B cell (primary cell): ENCODE results near the gene ORAI2. TPM values are rescaled to one million over a fixed set of nuclear protein-coding genes. Genes with fewer than 3 reads are reported as not detected.
A peak's percentile ranks its signal among the peaks of the same experiment; 100 is the strongest.

Experiments used
- ATAC-seq: fragments of 200-7000 bp; cut with Tn5 transposase; one replicate; pipeline ENCODE4 v1.10.0; 2021; ENCODE audit warnings: low read depth, mild to moderate bottlenecking, moderate number of reproducible peaks, moderate library complexity
- CTCF ChIA-PET: fragments of 350-600 bp; sonication (Branson Sonifier 250); formaldehyde crosslinking; loops from one replicate; lab custom pipeline; 2021; ENCODE audit warnings: antibody characterized with exemption, inconsistent platforms; lab: Charles Lee
- POLR2A ChIA-PET: fragments of 350-600 bp; sonication (Branson Sonifier 250); formaldehyde crosslinking; loops from one replicate; lab custom pipeline; 2021; ENCODE audit warnings: antibody characterized with exemption; lab: Charles Lee
- DNase-seq: peaks from one replicate; pipeline ENCODE4 v3.0.0; 2013
- H2AFZ ChIP-seq: 2 replicates; pipeline ENCODE4 v1.6.1; 2012; ENCODE audit warnings: mild to moderate bottlenecking, low read depth, low read length; ENCODE audit not compliant: insufficient read depth, poor library complexity, severe bottlenecking
- H3K27ac ChIP-seq, 2 donors: 1 replicate in 1 of 2; 2 replicates in 1 of 2; pipeline ENCODE4 v1.5.1; 2012 to 2013; ENCODE audit warnings: low read length in 2 of 2, mild to moderate bottlenecking in 2 of 2, moderate library complexity in 1 of 2
- H3K27me3 ChIP-seq, 4 experiments: fragments of 200-600 bp in 1 of 4; sonication (generic) in 1 of 4; replicated peaks in 1 of 4; 1 replicate in 2 of 4; 2 replicates in 2 of 4; pipeline versions ENCODE4 v1.6.1 to v1.7.0; 2013 to 2016; ENCODE audit warnings: low read length in 3 of 4, mild to moderate bottlenecking in 2 of 4, mixed read lengths in 1 of 4, moderate library complexity in 1 of 4; ENCODE audit not compliant: insufficient read depth in 4 of 4, control insufficient read depth in 3 of 4; ENCODE audit errors: control extremely low read depth in 1 of 4
- H3K36me3 ChIP-seq, 2 experiments: replicated peaks in 1 of 2; 1 replicate in 1 of 2; 2 replicates in 1 of 2; pipeline versions ENCODE4 v1.6.1 to v1.7.1; 2013; ENCODE audit warnings: low read length in 1 of 2; ENCODE audit not compliant: insufficient read depth in 2 of 2, control insufficient read depth in 1 of 2; ENCODE audit errors: control extremely low read depth in 1 of 2, extremely low read depth in 1 of 2
- H3K4me1 ChIP-seq, 2 donors: fragments of 200-600 bp in 1 of 2; sonication (generic) in 1 of 2; 1 replicate in 1 of 2; 2 replicates in 1 of 2; pipeline versions ENCODE4 v1.5.1 to v1.6.1; 2013 to 2017; ENCODE audit warnings: low read length in 2 of 2; ENCODE audit not compliant: control insufficient read depth in 2 of 2, insufficient read depth in 2 of 2
- H3K4me2 ChIP-seq: replicated peaks from 2 replicates; pipeline ENCODE3; 2012; ENCODE audit warnings: mild to moderate bottlenecking, low read depth, low read length; ENCODE audit not compliant: poor library complexity, severe bottlenecking
- H3K4me3 ChIP-seq, 5 experiments: fragments of 200-600 bp in 1 of 5; sonication (generic) in 1 of 5; 1 replicate in 3 of 5; 2 replicates in 2 of 5; pipeline versions ENCODE4 v1.5.1 to v1.7.0; 2011 to 2016; ENCODE audit warnings: low read length in 4 of 5, mild to moderate bottlenecking in 4 of 5, low read depth in 2 of 5, control low read depth in 1 of 5, moderate library complexity in 1 of 5; ENCODE audit not compliant: insufficient read depth in 1 of 5; ENCODE audit errors: control extremely low read depth in 1 of 5, extremely low read depth in 1 of 5
- H3K79me2 ChIP-seq: fragments of 200-600 bp; sonication (generic); one replicate; pipeline ENCODE4 v1.6.0; 2016; ENCODE audit warnings: low read length; ENCODE audit not compliant: control insufficient read depth, insufficient read depth
- H3K9ac ChIP-seq: fragments of 200-600 bp; sonication (generic); 2 replicates; pipeline ENCODE4 v1.6.1; 2017; ENCODE audit warnings: mild to moderate bottlenecking, low read length, moderate library complexity
- H3K9me3 ChIP-seq, 3 donors: one replicate each; pipeline versions ENCODE4 v1.6.1 to v1.7.1; 2013; ENCODE audit warnings: low read length in 2 of 3; ENCODE audit not compliant: control insufficient read depth in 2 of 3, insufficient read depth in 1 of 3; ENCODE audit errors: control extremely low read depth in 1 of 3
- H4K20me1 ChIP-seq: 2 replicates; pipeline ENCODE4 v1.6.0; 2012; ENCODE audit warnings: mild to moderate bottlenecking, low read length; ENCODE audit not compliant: insufficient read depth, control insufficient read depth, poor library complexity, severe bottlenecking
- H3K27ac Mint-ChIP-seq: one replicate; pipeline ENCODE4 v1.8.0; 2021; ENCODE audit warnings: mixed read lengths
- H3K27me3 Mint-ChIP-seq: one replicate; pipeline ENCODE4 v1.8.0; 2021; ENCODE audit warnings: mixed read lengths
- H3K4me1 Mint-ChIP-seq: one replicate; pipeline ENCODE4 v1.8.0; 2021; ENCODE audit warnings: mixed read lengths
- H3K4me3 Mint-ChIP-seq: one replicate; pipeline ENCODE4 v1.8.0; 2021; ENCODE audit warnings: mixed read lengths
- H3K9me3 Mint-ChIP-seq: one replicate; pipeline ENCODE4 v1.8.0; 2022; ENCODE audit warnings: mixed read lengths; ENCODE audit not compliant: insufficient read depth
- EZH2 ChIP-seq: IDR thresholded peaks from 2 replicates; pipeline ENCODE4 v1.6.1; 2012; ENCODE audit warnings: borderline replicate concordance, low read depth, mild to moderate bottlenecking, moderate library complexity, low read length; ENCODE audit not compliant: insufficient read depth, poor library complexity, severe bottlenecking
- whole genome bisulfite sequencing: methylation state at CpG from one replicate; pipeline ENCODE4 v1.1.5; 2013; ENCODE audit warnings: missing lambda C conversion rate; ENCODE audit not compliant: insufficient coverage; 5-methylcytosine and 5-hydroxymethylcytosine counted together
- intact Hi-C: fragments of 100-400 bp; cut with micrococcal nuclease; formaldehyde crosslinking; loops from one replicate; pipeline ENCODE4 v1.10.0; 2022
- polyA plus RNA-seq: library from polyadenylated mRNA; depleted of rRNA; stranded (reverse); fragments of >200 nt; gene quantifications from 2 replicates; pipeline ENCODE4 v1.2.3, GENCODE V29; 2012
- total RNA-seq, 2 donors: library from RNA; stranded (reverse); fragments of 120-200 nt in 1 of 2; gene quantifications; 1 replicate in 1 of 2; 2 replicates in 1 of 2; pipeline versions ENCODE4 v1.2.3 to v1.2.4, GENCODE V29; 2013 to 2022
- TF ChIP-seq, protein P1 (sequence below): fragments of 200-600 bp; IDR thresholded peaks from one replicate; pipeline ENCODE4 v1.8.0; 2022; ENCODE audit warnings: antibody characterized with exemption, mild to moderate bottlenecking

The ORAI2 gene
- total and polyA plus RNA-seq, 2 donors (not counting 1 experiment from before 2014, with no cell fraction given), result 177 to 450 TPM

DNA sequence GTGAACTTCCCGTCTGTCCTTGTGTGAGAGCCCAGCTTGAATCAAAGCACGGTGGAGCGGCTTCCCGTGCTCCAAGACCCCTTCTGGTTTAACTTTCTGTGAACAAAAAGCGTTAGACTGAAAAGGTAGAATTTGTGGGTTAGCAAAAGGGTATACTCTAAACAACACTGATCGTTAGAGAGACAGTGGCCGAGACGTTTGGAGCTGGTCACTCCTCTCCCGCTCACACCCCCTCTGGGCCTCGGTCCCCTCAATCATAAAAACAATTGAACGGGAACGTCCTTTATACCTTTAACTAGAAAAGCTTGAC, 36.7 kb upstream of the ORAI2 start:
- peak overlapping the region; percentile 90 for H3K9ac ChIP-seq
- H3K27me3 ChIP-seq, result no peaks in the 10 kb centered on the region
- H3K9me3 Mint-ChIP-seq, result no peaks in the 10 kb centered on the region
- peaks cover 10% of the 10 kb centered on the region for H4K20me1 ChIP-seq
- CTCF ChIA-PET, result interaction anchor here (0.8 to 15.6 kb wide), 7 partner anchors 9 to 119 kb away, joined by 4 to 351 read pairs (median 7); no protein-coding TSS in a partner anchor
- POLR2A ChIA-PET, result interaction anchor here (1.2 to 2.5 kb wide), 6 partner anchors 11 to 116 kb away, joined by 4 to 18 read pairs (median 8); no protein-coding TSS in a partner anchor
- WGBS, result 3% methylated on average over 8 of the region's 12 CpGs
- intact Hi-C loops, result loop anchor here (1.0 kb wide), 5 partner anchors 30 to 110 kb away; partner anchors contain the start of genes ORAI2 and SH2B2
- peaks cover 15 to 21% of the 10 kb centered on the region in 2 donors for H3K4me1 ChIP-seq
- H3K9me3 ChIP-seq, result no peaks in the 10 kb centered on the region
- H3K4me2 ChIP-seq, result peak overlapping the region; percentile 96
- H3K4me3 Mint-ChIP-seq, result peak overlapping the region; percentile 87
- peak overlapping the region; percentile 67 to 98 (median 95) for H3K4me3 ChIP-seq
- H3K4me1 Mint-ChIP-seq, result peaks cover 29% of the 10 kb centered on the region
- no peak for TF ChIP-seq EZH2
- TF ChIP-seq, protein P1, sequence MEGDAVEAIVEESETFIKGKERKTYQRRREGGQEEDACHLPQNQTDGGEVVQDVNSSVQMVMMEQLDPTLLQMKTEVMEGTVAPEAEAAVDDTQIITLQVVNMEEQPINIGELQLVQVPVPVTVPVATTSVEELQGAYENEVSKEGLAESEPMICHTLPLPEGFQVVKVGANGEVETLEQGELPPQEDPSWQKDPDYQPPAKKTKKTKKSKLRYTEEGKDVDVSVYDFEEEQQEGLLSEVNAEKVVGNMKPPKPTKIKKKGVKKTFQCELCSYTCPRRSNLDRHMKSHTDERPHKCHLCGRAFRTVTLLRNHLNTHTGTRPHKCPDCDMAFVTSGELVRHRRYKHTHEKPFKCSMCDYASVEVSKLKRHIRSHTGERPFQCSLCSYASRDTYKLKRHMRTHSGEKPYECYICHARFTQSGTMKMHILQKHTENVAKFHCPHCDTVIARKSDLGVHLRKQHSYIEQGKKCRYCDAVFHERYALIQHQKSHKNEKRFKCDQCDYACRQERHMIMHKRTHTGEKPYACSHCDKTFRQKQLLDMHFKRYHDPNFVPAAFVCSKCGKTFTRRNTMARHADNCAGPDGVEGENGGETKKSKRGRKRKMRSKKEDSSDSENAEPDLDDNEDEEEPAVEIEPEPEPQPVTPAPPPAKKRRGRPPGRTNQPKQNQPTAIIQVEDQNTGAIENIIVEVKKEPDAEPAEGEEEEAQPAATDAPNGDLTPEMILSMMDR, result no peak
- peaks cover 4 to 31% of the 10 kb centered on the region in 2 experiments for H3K36me3 ChIP-seq
- no peak for DNase-seq
- ATAC-seq, result no peak
- H3K27me3 Mint-ChIP-seq, result no peaks in the 10 kb centered on the region
- peak overlapping the region; percentile 64 to 88 for H3K27ac ChIP-seq
- peak overlapping the region; percentile 83 for H2AFZ ChIP-seq
- H3K27ac Mint-ChIP-seq, result peak overlapping the region; percentile 92
- peaks cover 39% of the 10 kb centered on the region for H3K79me2 ChIP-seq

DNA sequence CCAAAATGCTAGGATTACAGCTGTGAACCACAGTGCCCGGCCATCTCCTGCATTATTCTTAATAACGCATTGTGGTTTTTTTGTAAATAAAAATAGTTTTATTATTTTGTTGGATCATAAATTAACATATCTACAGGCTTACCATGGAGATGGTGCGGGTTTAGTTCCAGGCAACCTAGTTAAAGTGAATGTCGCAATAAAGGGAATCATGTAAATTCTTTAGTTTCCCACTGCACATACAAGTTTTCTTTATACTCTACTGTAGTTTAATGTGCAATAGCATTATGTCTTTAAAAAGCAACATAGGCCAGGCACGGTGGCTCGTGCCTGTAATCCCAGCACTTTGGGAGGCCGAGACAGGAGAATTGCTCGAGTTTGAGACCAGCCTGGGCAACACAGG, 34.8 kb upstream of the ORAI2 start:
- ATAC-seq (no peak), DNase-seq (no peak)
- H3K36me3 ChIP-seq, result peaks cover 4 to 42% of the 10 kb centered on the region in 2 experiments
- no peak overlapping the region for H3K4me2 ChIP-seq
- peaks cover 37% of the 10 kb centered on the region for H3K79me2 ChIP-seq
- no peak overlapping the region for H3K27ac ChIP-seq
- Mint-ChIP-seq H3K4me1 (peaks cover 29% of the 10 kb centered on the region), H3K27me3 (no peaks in the 10 kb centered on the region), H3K9me3 (no peaks in the 10 kb centered on the region), H3K4me3 (no peak overlapping the region), H3K27ac (no peak overlapping the region)
- TF ChIP-seq, protein P1, result no peak
- no peak for TF ChIP-seq EZH2
- no peaks in the 10 kb centered on the region for H3K9me3 ChIP-seq
- no peak overlapping the region for H2AFZ ChIP-seq
- 100% methylated on average over 4 of the region's 8 CpGs for WGBS
- H3K4me3 ChIP-seq, result no peak overlapping the region
- POLR2A ChIA-PET, result interaction anchor here (2.5 kb wide), 1 partner anchor 9 kb away, joined by 10 read pairs; no protein-coding TSS in a partner anchor
- CTCF ChIA-PET, result interaction anchor here (1.0 to 8.9 kb wide), 4 partner anchors 7 to 51 kb away, joined by 4 to 76 read pairs (median 11); no protein-coding TSS in a partner anchor
- no peak overlapping the region for H3K9ac ChIP-seq
- peaks cover 15 to 21% of the 10 kb centered on the region in 2 donors for H3K4me1 ChIP-seq
- intact Hi-C loops, result no loop called here
- no peaks in the 10 kb centered on the region for H3K27me3 ChIP-seq
- H4K20me1 ChIP-seq, result peaks cover 12% of the 10 kb centered on the region
